K562 (cell line): Measurements from ENCODE around the gene PRKCB.

Experiments
- ATF6 ChIP-seq: sonication (generic); formaldehyde crosslinking; IDR thresholded peaks from 2 replicates; pipeline ENCODE4 v1.4.0; 2020; ENCODE audit warnings: mild to moderate bottlenecking, missing genetic modification reagents
- CTCF ChIP-seq, 3 experiments: IDR thresholded peaks in 2 of 3; conservative IDR thresholded peaks in 1 of 3; 2 replicates each; pipeline ENCODE4 v1.5.1; 2011 to 2012; ENCODE audit warnings: low read length in 3 of 3, mild to moderate bottlenecking in 3 of 3, control low read depth in 2 of 3, improper control_type of control experiment in 1 of 3, inconsistent platforms in 1 of 3, low read depth in 1 of 3, mixed read lengths in 1 of 3, moderate library complexity in 1 of 3; ENCODE audit not compliant: insufficient read depth in 2 of 3
- NONO ChIP-seq, 2 experiments: fragments of 200-400 bp in 1 of 2; fragments of 450-650 bp in 1 of 2; formaldehyde crosslinking in 1 of 2; IDR thresholded peaks; 2 replicates each; pipeline ENCODE4 v1.6.1; 2017; ENCODE audit warnings: low read depth in 2 of 2, mild to moderate bottlenecking in 2 of 2, moderate library complexity in 2 of 2, low read length in 1 of 2
- PURB ChIP-seq: sonication (generic); formaldehyde crosslinking; IDR thresholded peaks from 2 replicates; pipeline ENCODE4 v1.9.0; 2021; ENCODE audit warnings: low read depth, mild to moderate bottlenecking, missing genetic modification reagents
- RFX1 ChIP-seq: fragments of 450-650 bp; IDR thresholded peaks from 2 replicates; pipeline ENCODE4 v1.6.1; 2016; ENCODE audit warnings: mild to moderate bottlenecking, moderate library complexity

- no peak for TF ChIP-seq CTCF (IDR thresholded peaks at IDR 0.05 in 2 of 3, conservative IDR thresholded peaks at IDR 0.05 in 1 of 3; ENCODE audit: insufficient read depth in 2 of 3, low read depth in 1 of 3, low read length in 3 of 3)
- no peak for TF ChIP-seq PURB (CRISPR knock-in tag)
- no peak for TF ChIP-seq RFX1
- TF ChIP-seq ATF6 (CRISPR knock-in tag): 0 out of 2 replicates have a peak, but pooled peaks have one; percentile 90
- no peak for TF ChIP-seq NONO (IDR thresholded peaks at IDR 0.05; ENCODE audit: low read depth in 2 of 2, low read length in 1 of 2)
These were observed 419.9 kb downstream of the PRKCB start, which contains the start of gene CACNG3 for GRCh38 chr16:24255456-24256371.
